Dedifferentiated amniotic fluid mesenchymal stem cell (primary cell): ENCODE results near the gene BTD.

Experiments used
- DNase-seq: peaks from one replicate; pipeline ENCODE4 v3.0.0-alpha.2; 2016; ENCODE audit errors: extremely low spot score

The BTD gene

GRCh38 chr3:15665510-15666150, 64.1 kb downstream of the BTD start:
- no peak for DNase-seq

- no peak for DNase-seq
Measured at GRCh38 chr3:15666277-15666676, 64.7 kb downstream of the BTD start.

GRCh38 chr3:15667484-15667883, 65.9 kb downstream of the BTD start:
- no peak for DNase-seq

- DNase-seq = no peak
Measured at GRCh38 chr3:15673536-15673935, 72.0 kb downstream of the BTD start.

GRCh38 chr3:15676259-15676658, 74.7 kb downstream of the BTD start:
- no peak for DNase-seq

- DNase-seq = no peak
Measured at GRCh38 chr3:15679306-15679705, 77.8 kb downstream of the BTD start.

- no peak for DNase-seq
Measured at GRCh38 chr3:15681668-15682067, 80.1 kb downstream of the BTD start.

- peak; percentile 51 for DNase-seq
Measured at GRCh38 chr3:15682561-15683185, 81.1 kb downstream of the BTD start.

- no peak for DNase-seq
Measured at GRCh38 chr3:15683253-15683652, 81.7 kb downstream of the BTD start.

- no peak for DNase-seq
Measured at GRCh38 chr3:15685927-15686326, 84.4 kb downstream of the BTD start.

- no peak for DNase-seq
Measured at GRCh38 chr3:15690230-15690629, 88.7 kb downstream of the BTD start.

GRCh38 chr3:15690748-15691147, 89.2 kb downstream of the BTD start:
- DNase-seq = no peak

GRCh38 chr3:15693355-15693754, 91.8 kb downstream of the BTD start:
- no peak for DNase-seq

GRCh38 chr3:15694628-15695027, 93.1 kb downstream of the BTD start:
- DNase-seq = no peak
